Measurements from ENCODE around the gene COL24A1.
"Not testable (repeated sequence)": the region's sequence is repeated elsewhere in the genome, so short reads cannot be mapped to it uniquely, and the experiment has no call there.

The COL24A1 gene

GRCh38 chr1:85864727-85865126 lies 291.8 kb downstream of the COL24A1 start:
- DNase-seq = no peak

- not testable (repeated sequence) for DNase-seq
These were observed 292.9 kb downstream of the COL24A1 start for GRCh38 chr1:85863639-85864038.

GRCh38 chr1:85862456-85862855 lies 294.1 kb downstream of the COL24A1 start:
- no peak for DNase-seq

- DNase-seq = no peak
These were observed 298.6 kb downstream of the COL24A1 start for GRCh38 chr1:85857991-85858390.

GRCh38 chr1:85850238-85850637 lies 306.3 kb downstream of the COL24A1 start:
- no peak for DNase-seq

GRCh38 chr1:85849660-85850059 lies 306.9 kb downstream of the COL24A1 start:
- no peak for DNase-seq

- no peak for DNase-seq
These were observed 309.2 kb downstream of the COL24A1 start for GRCh38 chr1:85847356-85847755.

- DNase-seq = no peak
These were observed 309.9 kb downstream of the COL24A1 start for GRCh38 chr1:85846706-85847105.

- DNase-seq = no peak
These were observed 317.1 kb downstream of the COL24A1 start for GRCh38 chr1:85839459-85839858.

GRCh38 chr1:85838238-85838637 lies 318.3 kb downstream of the COL24A1 start:
- DNase-seq = no peak

- DNase-seq = no peak
These were observed 319.8 kb downstream of the COL24A1 start for GRCh38 chr1:85836736-85837135.

GRCh38 chr1:85833165-85833564 lies 323.4 kb downstream of the COL24A1 start:
- DNase-seq = not testable (repeated sequence)

GRCh38 chr1:85830837-85831236 lies 325.7 kb downstream of the COL24A1 start:
- no peak for DNase-seq

GRCh38 chr1:85824066-85824840 lies 332.3 kb downstream of the COL24A1 start:
- DNase-seq = no peak

- no peak for DNase-seq
These were observed 333.9 kb downstream of the COL24A1 start for GRCh38 chr1:85822696-85823095.

GRCh38 chr1:85818371-85818770 lies 338.2 kb downstream of the COL24A1 start:
- no peak for DNase-seq

GRCh38 chr1:85816606-85817005 lies 340.0 kb downstream of the COL24A1 start:
- DNase-seq = no peak

GRCh38 chr1:85815906-85816305 lies 340.7 kb downstream of the COL24A1 start:
- no peak for DNase-seq

- DNase-seq = no peak
These were observed 350.2 kb downstream of the COL24A1 start for GRCh38 chr1:85806236-85806965.

- DNase-seq = no peak
These were observed 355.1 kb downstream of the COL24A1 start for GRCh38 chr1:85801520-85801919.

- DNase-seq = no peak
These were observed 356.8 kb downstream of the COL24A1 start for GRCh38 chr1:85799737-85800136.

GRCh38 chr1:85798419-85798818 lies 358.2 kb downstream of the COL24A1 start:
- DNase-seq = no peak

GRCh38 chr1:85777021-85777420 lies 379.6 kb downstream of the COL24A1 start:
- DNase-seq = not testable (repeated sequence)

GRCh38 chr1:85762804-85763203 lies 393.8 kb downstream of the COL24A1 start:
- no peak for DNase-seq
